Testis (tissue), 3 donors: ENCODE measurements around the gene ITGAE. TPM values are rescaled to one million over a fixed set of nuclear protein-coding genes. Genes with fewer than 3 reads are reported as not detected.

Experiments used
- DNase-seq: peaks from one replicate; pipeline ENCODE4 v3.0.0-alpha.2; 2019
- H3K27ac ChIP-seq, 2 donors: fragments of 200-600 bp; sonication (generic); one replicate each; pipeline ENCODE4 v1.5.1; 2019
- H3K27me3 ChIP-seq: fragments of 200-600 bp; sonication (generic); one replicate; pipeline ENCODE4 v1.5.1; 2019
- H3K36me3 ChIP-seq: fragments of 200-600 bp; sonication (generic); one replicate; pipeline ENCODE4 v1.5.1; 2017; ENCODE audit warnings: low read depth; ENCODE audit errors: missing control alignments
- H3K4me1 ChIP-seq: fragments of 200-600 bp; sonication (generic); one replicate; pipeline ENCODE4 v1.5.1; 2019
- H3K4me3 ChIP-seq, 2 donors: fragments of 200-600 bp; sonication (generic); one replicate each; pipeline ENCODE4 v1.5.1; 2017 to 2019
- H3K9me3 ChIP-seq: fragments of 200-600 bp; sonication (generic); one replicate; pipeline ENCODE4 v1.5.1; 2017
- CTCF ChIP-seq, 3 experiments: fragments of 450-650 bp in 2 of 3; fragments of 200-600 bp in 1 of 3; sonication (generic) in 1 of 3; IDR thresholded peaks; one replicate each; pipeline ENCODE4 v1.5.1; 2016 to 2019; ENCODE audit warnings: antibody characterized with exemption in 3 of 3, mild to moderate bottlenecking in 2 of 3, moderate library complexity in 1 of 3
- POLR2A ChIP-seq: fragments of 450-650 bp; IDR thresholded peaks from one replicate; pipeline ENCODE4 v1.6.1; 2017; ENCODE audit warnings: antibody characterized with exemption, mild to moderate bottlenecking, moderate library complexity
- WGBS, 2 donors: methylation state at CpG; one replicate each; pipeline ENCODE4 v1.1.5; 2018; 5-methylcytosine and 5-hydroxymethylcytosine counted together
- intact Hi-C: fragments of 100-400 bp; cut with DNase I; formaldehyde crosslinking; loops from one replicate; pipeline ENCODE4 v1.15.1; 2023; ENCODE audit warnings: low total_unique reads
- polyA plus RNA-seq: library from polyadenylated mRNA; stranded (reverse); fragments of 350-450 nt; fragmentation: Illumina TruSeq; extraction: RNeasy Lipid Tissue Mini Kit (QIAGEN cat#74804); gene quantifications from one replicate; pipeline ENCODE4 v1.2.3, GENCODE V29; 2014; ENCODE audit warnings: low read depth, low replicate concordance; ENCODE audit not compliant: insufficient read depth
- total RNA-seq, 2 donors: library from RNA; depleted of rRNA; stranded (reverse); fragments of >200 nt; gene quantifications; one replicate each; pipeline ENCODE4 v1.2.3, GENCODE V29; 2016

ITGAE gene
- total and polyA plus RNA-seq, 3 donors from 2014 or later: 13.1 to 46.7 (median 16.1) TPM

GRCh38 chr17:3688027-3688553 is 112.9 kb downstream of the ITGAE start:
- 65 to 68% methylated on average over 11 to 18 of the region's 19 CpGs for WGBS, 2 donors

DNA sequence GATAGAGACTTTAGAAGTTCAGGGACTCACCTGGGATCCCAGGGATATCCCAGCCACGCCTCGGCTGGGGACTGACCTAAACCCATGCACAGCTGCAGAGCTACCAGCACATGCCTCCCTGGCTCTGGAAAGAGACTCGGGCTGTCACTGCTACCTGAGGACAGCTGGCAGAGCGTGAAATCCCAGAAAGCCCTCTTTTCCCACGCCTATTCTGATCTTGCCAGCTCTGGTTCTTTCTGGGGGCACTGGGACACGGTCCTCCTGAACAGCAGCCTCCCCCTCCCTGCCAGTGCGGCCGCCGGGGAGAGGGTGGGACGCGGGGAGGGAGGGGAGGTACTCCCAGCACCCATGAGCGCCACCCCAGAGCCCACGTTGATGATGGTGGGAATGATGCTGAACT is 115.8 kb downstream of the ITGAE start:
- no peak for DNase-seq
- no peaks in the 10 kb centered on the region for H3K4me1 ChIP-seq
- H3K4me3 ChIP-seq: no peak overlapping the region
- H3K36me3 ChIP-seq: no peaks in the 10 kb centered on the region
- intact Hi-C loops: no loop called here
- no peak overlapping the region for H3K27ac ChIP-seq
- no peaks in the 10 kb centered on the region for H3K9me3 ChIP-seq
- TF ChIP-seq POLR2A (no peak), CTCF (IDR thresholded peaks at IDR 0.05) (no peak)
- H3K27me3 ChIP-seq: no peaks in the 10 kb centered on the region
- WGBS, 2 donors: 46 to 56% methylated on average over 6 to 13 of the region's 13 CpGs

More at GRCh38 chr17:3688027-3688553, 112.9 kb downstream of the ITGAE start:
- H3K9me3 ChIP-seq: no peaks in the 10 kb centered on the region
- no peak for DNase-seq
- no peaks in the 10 kb centered on the region for H3K4me1 ChIP-seq
- no peak for TF ChIP-seq CTCF (IDR thresholded peaks at IDR 0.05)
- TF ChIP-seq POLR2A: no peak
- H3K27me3 ChIP-seq: no peaks in the 10 kb centered on the region
- intact Hi-C loops: no loop called here
- no peak overlapping the region for H3K4me3 ChIP-seq
- H3K27ac ChIP-seq: no peak overlapping the region
- H3K36me3 ChIP-seq: no peaks in the 10 kb centered on the region

- H3K36me3 ChIP-seq: no peaks in the 10 kb centered on the region
- TF ChIP-seq CTCF (IDR thresholded peaks at IDR 0.05): peak; percentile 57 to 87 (median 65)
- no peak for TF ChIP-seq POLR2A
- WGBS, 2 donors: 45 to 54% methylated on average over 8 to 10 of the region's 10 CpGs
- no peaks in the 10 kb centered on the region for H3K9me3 ChIP-seq
- H3K27me3 ChIP-seq: no peaks in the 10 kb centered on the region
- DNase-seq: no peak
- H3K4me1 ChIP-seq: no peaks in the 10 kb centered on the region
- H3K27ac ChIP-seq: no peak overlapping the region
- H3K4me3 ChIP-seq: no peak overlapping the region
- intact Hi-C loops: no loop called here
Measured at GRCh38 chr17:3683054-3683511, 117.9 kb downstream of the ITGAE start.

- intact Hi-C loops: no loop called here
- H3K27me3 ChIP-seq: no peaks in the 10 kb centered on the region
- H3K27ac ChIP-seq: no peak overlapping the region
- H3K36me3 ChIP-seq: no peaks in the 10 kb centered on the region
- WGBS, 2 donors: 82 to 90% methylated on average over 4 to 12 of the region's 12 CpGs
- no peak for DNase-seq
- no peak overlapping the region for H3K4me3 ChIP-seq
- H3K9me3 ChIP-seq: no peaks in the 10 kb centered on the region
- TF ChIP-seq POLR2A (no peak), CTCF (IDR thresholded peaks at IDR 0.05) (no peak)
- no peaks in the 10 kb centered on the region for H3K4me1 ChIP-seq
Measured at GRCh38 chr17:3682033-3682432, 119.0 kb downstream of the ITGAE start.

- Histone ChIP-seq H3K4me3 (no peak overlapping the region), H3K4me1 (no peaks in the 10 kb centered on the region), H3K36me3 (no peaks in the 10 kb centered on the region), H3K27ac (no peak overlapping the region), H3K27me3 (no peaks in the 10 kb centered on the region), H3K9me3 (no peaks in the 10 kb centered on the region)
- intact Hi-C loops: no loop called here
- no peak for DNase-seq
- TF ChIP-seq POLR2A (no peak), CTCF (IDR thresholded peaks at IDR 0.05) (no peak)
- 84 to 88% methylated on average over 20 of the region's 20 CpGs for WGBS, 2 donors
Measured at GRCh38 chr17:3681565-3681964, 119.4 kb downstream of the ITGAE start.
